HG03280 (cell line): ENCODE data around the gene PRKN.

Source experiments
- ATAC-seq: cut with Tn5 transposase; IDR thresholded peaks from one replicate; pipeline ENCODE4 v1.9.1; 2021; ENCODE audit warnings: mild to moderate bottlenecking, moderate library complexity; ENCODE audit not compliant: unreplicated experiment

PRKN gene

GRCh38 chr6:161379834-161380582 lies 1347.6 kb downstream of the PRKN start:
- ATAC-seq = no peak

GRCh38 chr6:161378115-161378514 lies 1349.5 kb downstream of the PRKN start:
- no peak for ATAC-seq

- no peak for ATAC-seq
Observed at GRCh38 chr6:161377116-161377515, 1350.5 kb downstream of the PRKN start.

GRCh38 chr6:161376367-161376766 lies 1351.2 kb downstream of the PRKN start:
- no peak for ATAC-seq

- no peak for ATAC-seq
Observed at GRCh38 chr6:161374971-161375873, 1352.3 kb downstream of the PRKN start.

- ATAC-seq = peak; percentile 45
Observed at GRCh38 chr6:161373905-161374451, 1353.6 kb downstream of the PRKN start.

- no peak for ATAC-seq
Observed at GRCh38 chr6:161372422-161372793, 1355.2 kb downstream of the PRKN start.

GRCh38 chr6:161370880-161371279 lies 1356.7 kb downstream of the PRKN start:
- ATAC-seq = peak; percentile 86

GRCh38 chr6:161369339-161369738 lies 1358.2 kb downstream of the PRKN start:
- ATAC-seq = no peak

- ATAC-seq = no peak
Observed at GRCh38 chr6:161368514-161368913, 1359.1 kb downstream of the PRKN start.

GRCh38 chr6:161367472-161367871 lies 1360.1 kb downstream of the PRKN start:
- no peak for ATAC-seq

- ATAC-seq = no peak
Observed at GRCh38 chr6:161366301-161366923, 1361.2 kb downstream of the PRKN start.

GRCh38 chr6:161365633-161366032 lies 1361.9 kb downstream of the PRKN start:
- no peak for ATAC-seq

- ATAC-seq = no peak
Observed at GRCh38 chr6:161363286-161363685, 1364.3 kb downstream of the PRKN start.

GRCh38 chr6:161362266-161362665 lies 1365.3 kb downstream of the PRKN start:
- no peak for ATAC-seq

- ATAC-seq = no peak
Observed at GRCh38 chr6:161361529-161361928, 1366.0 kb downstream of the PRKN start.

GRCh38 chr6:161360520-161360919 lies 1367.0 kb downstream of the PRKN start:
- no peak for ATAC-seq

- ATAC-seq = no peak
Observed at GRCh38 chr6:161359618-161359945, 1368.0 kb downstream of the PRKN start.

GRCh38 chr6:161356167-161356854 lies 1371.3 kb downstream of the PRKN start:
- no peak for ATAC-seq

GRCh38 chr6:161355696-161356095 lies 1371.9 kb downstream of the PRKN start:
- no peak for ATAC-seq

GRCh38 chr6:161354956-161355355 lies 1372.6 kb downstream of the PRKN start:
- no peak for ATAC-seq
